GM23338 (cell line): ENCODE measurements around the gene B3GALNT1. TPM values are rescaled to one million over a fixed set of nuclear protein-coding genes. Genes with fewer than 3 reads are reported as not detected.

Experiments used
- ATAC-seq: fragments of 200-7000 bp; cut with Tn5 transposase; 3 replicates; pipeline ENCODE4 v1.9.1; 2020
- DNase-seq: peaks from one replicate; pipeline ENCODE4 v3.0.0-alpha.2; 2015; ENCODE audit warnings: low spot score
- H2AFZ ChIP-seq: fragments of 200-600 bp; sonication (generic); 2 replicates; pipeline ENCODE4 v1.8.0; 2016; ENCODE audit warnings: antibody characterized with exemption, mild to moderate bottlenecking, moderate library complexity
- H3F3A ChIP-seq: fragments of 200-600 bp; sonication (generic); replicated peaks from 2 replicates; pipeline ENCODE4 v1.8.0; 2017; ENCODE audit warnings: antibody characterized with exemption, mixed run types, low read depth
- H3K27ac ChIP-seq: fragments of 200-600 bp; sonication (generic); 2 replicates; pipeline ENCODE4 v1.6.1; 2016; ENCODE audit warnings: low read depth
- H3K27me3 ChIP-seq: fragments of 200-600 bp; sonication (generic); 2 replicates; pipeline ENCODE4 v1.8.0; 2016; ENCODE audit warnings: mild to moderate bottlenecking, mixed run types, moderate library complexity; ENCODE audit not compliant: insufficient read depth
- H3K36me3 ChIP-seq: fragments of 200-600 bp; sonication (generic); 2 replicates; pipeline ENCODE4 v1.8.0; 2016; ENCODE audit warnings: mild to moderate bottlenecking; ENCODE audit not compliant: insufficient read depth
- H3K4me1 ChIP-seq: fragments of 200-600 bp; sonication (generic); 2 replicates; pipeline ENCODE4 v1.8.0; 2016; ENCODE audit warnings: mild to moderate bottlenecking, moderate library complexity; ENCODE audit not compliant: insufficient read depth
- H3K4me2 ChIP-seq: fragments of 200-600 bp; sonication (generic); 2 replicates; pipeline ENCODE4 v1.7.1; 2017; ENCODE audit warnings: mixed run types
- H3K4me3 ChIP-seq: fragments of 200-600 bp; sonication (generic); 2 replicates; pipeline ENCODE4 v1.6.1; 2016; ENCODE audit warnings: mixed run types
- H3K79me2 ChIP-seq: fragments of 200-600 bp; sonication (generic); replicated peaks from 2 replicates; pipeline ENCODE4 v1.8.0; 2017; ENCODE audit warnings: mild to moderate bottlenecking; ENCODE audit not compliant: insufficient read depth
- H3K9me2 ChIP-seq: fragments of 200-600 bp; sonication (generic); 2 replicates; pipeline ENCODE4 v1.8.0; 2017; ENCODE audit not compliant: insufficient read depth
- H4K20me1 ChIP-seq: fragments of 200-600 bp; sonication (generic); replicated peaks from 2 replicates; pipeline ENCODE4 v1.8.0; 2017; ENCODE audit warnings: mild to moderate bottlenecking; ENCODE audit not compliant: insufficient read depth
- H3K27ac Mint-ChIP-seq: 2 replicates; pipeline ENCODE4 v1.8.0; 2020; ENCODE audit warnings: inconsistent platforms, mild to moderate bottlenecking, moderate library complexity, mixed read lengths
- H3K27me3 Mint-ChIP-seq: 3 replicates; pipeline ENCODE4 v1.8.0; 2022; ENCODE audit warnings: low read depth, mild to moderate bottlenecking, moderate library complexity, mixed read lengths, inconsistent platforms; ENCODE audit not compliant: insufficient read depth, poor library complexity
- H3K36me3 Mint-ChIP-seq: 3 replicates; pipeline ENCODE4 v1.8.0; 2021; ENCODE audit warnings: low read depth, mild to moderate bottlenecking, inconsistent platforms, moderate library complexity, mixed read lengths
- H3K4me1 Mint-ChIP-seq: 3 replicates; pipeline ENCODE4 v1.8.0; 2020; ENCODE audit warnings: mild to moderate bottlenecking, inconsistent platforms, mixed read lengths
- H3K4me3 Mint-ChIP-seq: 3 replicates; pipeline ENCODE4 v1.8.0; 2021; ENCODE audit warnings: moderate library complexity, mild to moderate bottlenecking, inconsistent platforms, mixed read lengths
- H3K9me3 Mint-ChIP-seq: 3 replicates; pipeline ENCODE4 v1.8.0; 2020; ENCODE audit warnings: moderate library complexity, mild to moderate bottlenecking, inconsistent platforms, mixed read lengths
- CREB1 ChIP-seq: fragments of 250-450 bp; sonication (Bioruptor Pico); IDR thresholded peaks from 2 replicates; pipeline ENCODE4 v1.5.0; 2020; ENCODE audit warnings: low read depth, mild to moderate bottlenecking, moderate library complexity
- EZH2 ChIP-seq: fragments of 200-600 bp; sonication (generic); IDR thresholded peaks from one replicate; pipeline ENCODE4 v1.8.0; 2017; ENCODE audit warnings: antibody characterized with exemption, mild to moderate bottlenecking, low read depth; ENCODE audit not compliant: unreplicated experiment
- EZH2phosphoT487 ChIP-seq: fragments of 200-600 bp; sonication (generic); IDR thresholded peaks from one replicate; pipeline ENCODE4 v1.8.1; 2018; ENCODE audit warnings: antibody characterized with exemption; ENCODE audit not compliant: unreplicated experiment
- NANOG ChIP-seq: IDR thresholded peaks from 2 replicates; pipeline ENCODE4 v1.6.1; 2016; ENCODE audit warnings: antibody characterized with exemption, borderline replicate concordance
- REST ChIP-seq: IDR thresholded peaks from one replicate; pipeline ENCODE4 v1.6.1; 2018; ENCODE audit warnings: antibody characterized with exemption; ENCODE audit not compliant: unreplicated experiment
- STAT1 ChIP-seq: IDR thresholded peaks from one replicate; pipeline ENCODE4 v1.6.1; 2016; ENCODE audit warnings: antibody characterized with exemption; ENCODE audit not compliant: unreplicated experiment
- ZNF114 ChIP-seq: fragments of 250-450 bp; sonication (Bioruptor Pico); IDR thresholded peaks from 2 replicates; pipeline ENCODE4 v1.5.0; 2020; ENCODE audit warnings: mild to moderate bottlenecking, moderate library complexity
- ZNF331 ChIP-seq: fragments of 250-450 bp; sonication (Bioruptor Pico); IDR thresholded peaks from 2 replicates; pipeline ENCODE4 v1.5.0; 2020; ENCODE audit warnings: low read depth, mild to moderate bottlenecking, moderate library complexity
- ZNF462 ChIP-seq: fragments of 250-450 bp; sonication (Bioruptor Pico); IDR thresholded peaks from 2 replicates; pipeline ENCODE4 v1.5.0; 2020; ENCODE audit warnings: mild to moderate bottlenecking, moderate library complexity
- polyA plus RNA-seq: library from polyadenylated mRNA; unstranded; fragments of >200 nt; fragmentation: Nextera tagmentation; extraction: Ambion mirVana; gene quantifications from 2 replicates; pipeline ENCODE4 v1.2.1, GENCODE V29; 2016
- total RNA-seq: library from RNA; depleted of rRNA; stranded (reverse); fragments of >200 nt; shearing (Covaris generic); gene quantifications from 2 replicates; pipeline ENCODE4 v1.2.3, GENCODE V29; 2014
- TF ChIP-seq, protein P1 (sequence below): IDR thresholded peaks from 2 replicates; pipeline ENCODE4 v1.6.1; 2016; ENCODE audit warnings: antibody characterized with exemption

The B3GALNT1 gene
- total and polyA plus RNA-seq, 2 experiments from 2014 or later, result 3.3 to 5.9 TPM

DNA sequence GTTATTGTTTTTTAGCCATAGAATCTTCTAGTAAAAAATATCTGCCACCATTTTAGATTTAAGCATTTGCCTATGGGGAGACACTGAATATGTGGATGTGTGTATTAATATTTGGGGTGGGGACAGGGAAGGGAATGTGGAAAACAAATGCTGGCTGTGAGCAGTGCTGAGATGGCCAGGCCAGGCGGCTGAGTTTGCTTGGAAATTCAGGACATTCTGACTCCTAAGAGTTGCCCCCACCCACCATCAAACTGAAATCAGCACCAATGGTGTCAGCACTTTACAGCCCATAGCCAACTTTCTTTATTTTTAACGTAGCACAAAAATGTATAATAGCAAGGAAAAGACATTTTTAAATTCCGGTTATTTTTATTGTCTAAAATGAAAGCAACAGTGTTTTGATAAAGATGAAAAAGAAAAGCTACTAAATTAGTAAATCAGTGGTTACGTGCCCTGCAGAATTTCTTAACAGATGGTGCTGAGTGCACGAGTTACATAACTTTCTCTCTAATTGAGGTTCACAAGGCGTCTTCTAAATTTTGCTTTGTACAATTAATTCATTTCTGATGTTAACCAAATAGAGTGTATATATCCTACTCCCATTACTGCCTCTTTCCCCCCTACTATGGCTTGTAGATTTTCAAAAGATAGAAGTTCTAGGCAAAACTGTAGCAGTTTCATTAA, 34.0 kb downstream of the B3GALNT1 start (continued):
- no peak for TF ChIP-seq ZNF462 (CRISPR knock-in tag)
- no peak for TF ChIP-seq ZNF114 (CRISPR knock-in tag)
- no peak for TF ChIP-seq EZH2phosphoT487
- no peak for TF ChIP-seq ZNF331 (CRISPR knock-in tag)

GRCh38 chr3:161070252-161070930, 34.8 kb downstream of the B3GALNT1 start:
- Mint-ChIP-seq H3K36me3 (peaks cover 3% of the 10 kb centered on the region; the same call in 1 of the 3 replicates), H3K9me3 (no peaks in the 10 kb centered on the region), H3K27ac (peak overlapping the region; percentile 72; the same call in 1 of the 2 replicates), H3K27me3 (no peaks in the 10 kb centered on the region), H3K4me3 (no peak overlapping the region), H3K4me1 (peaks cover 17% of the 10 kb centered on the region; the same call in 2 of the 3 replicates)
- DNase-seq (no peak), ATAC-seq (peak; percentile 71)
- no peaks in the 10 kb centered on the region for H3F3A ChIP-seq
- no peak overlapping the region for H3K4me3 ChIP-seq
- H3K4me2 ChIP-seq, result no peak overlapping the region
- H3K79me2 ChIP-seq, result no peaks in the 10 kb centered on the region
- H3K4me1 ChIP-seq, result no peaks in the 10 kb centered on the region
- H3K27me3 ChIP-seq, result no peaks in the 10 kb centered on the region
- H3K9me2 ChIP-seq, result no peaks in the 10 kb centered on the region
- no peak overlapping the region for H3K27ac ChIP-seq
- no peaks in the 10 kb centered on the region for H3K36me3 ChIP-seq
- no peak overlapping the region for H2AFZ ChIP-seq
- no peaks in the 10 kb centered on the region for H4K20me1 ChIP-seq
- TF ChIP-seq EZH2, result no peak
- TF ChIP-seq NANOG, result no peak
- TF ChIP-seq REST, result no peak
- TF ChIP-seq CREB1 (CRISPR knock-in tag), result no peak
- no peak for TF ChIP-seq STAT1
- TF ChIP-seq ZNF331 (CRISPR knock-in tag), result no peak
- TF ChIP-seq ZNF114 (CRISPR knock-in tag), result no peak
- TF ChIP-seq, protein P1, sequence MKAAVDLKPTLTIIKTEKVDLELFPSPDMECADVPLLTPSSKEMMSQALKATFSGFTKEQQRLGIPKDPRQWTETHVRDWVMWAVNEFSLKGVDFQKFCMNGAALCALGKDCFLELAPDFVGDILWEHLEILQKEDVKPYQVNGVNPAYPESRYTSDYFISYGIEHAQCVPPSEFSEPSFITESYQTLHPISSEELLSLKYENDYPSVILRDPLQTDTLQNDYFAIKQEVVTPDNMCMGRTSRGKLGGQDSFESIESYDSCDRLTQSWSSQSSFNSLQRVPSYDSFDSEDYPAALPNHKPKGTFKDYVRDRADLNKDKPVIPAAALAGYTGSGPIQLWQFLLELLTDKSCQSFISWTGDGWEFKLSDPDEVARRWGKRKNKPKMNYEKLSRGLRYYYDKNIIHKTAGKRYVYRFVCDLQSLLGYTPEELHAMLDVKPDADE, result no peak
